Measurements from ENCODE around the gene IMP4. TPM values are rescaled to one million over a fixed set of nuclear protein-coding genes. Genes with fewer than 3 reads are reported as not detected.

Gene IMP4
- total and polyA plus RNA-seq, 2 of the 8 experiments (the other 6 are each of a cell fraction or from before 2014, with no cell fraction given): 96.8 to 194 TPM

- H4K91ac ChIP-seq (replicated peaks; ENCODE audit: insufficient read length, low read length): no peak overlapping the region
- FAIRE-seq (no peak), DNase-seq (ENCODE audit: low read depth in 1 of 2, low spot score in 2 of 2) (no peak)
- H2AK5ac ChIP-seq (ENCODE audit: low read depth, low read length): no peak overlapping the region
- H3K27me3 ChIP-seq (replicated peaks in 1 of 4; ENCODE audit: control insufficient read depth in 3 of 4, extremely low read depth in 1 of 4, insufficient read depth in 3 of 4, low read length in 3 of 4): no peaks in the 10 kb centered on the region
- no peak overlapping the region for H3K56ac ChIP-seq (replicated peaks; ENCODE audit: insufficient read length, low read depth, low read length)
- H2AFZ ChIP-seq (ENCODE audit: low read length): no peak overlapping the region
- no peaks in the 10 kb centered on the region for H3K9me3 ChIP-seq (ENCODE audit: insufficient read depth in 2 of 2, low read depth in 1 of 2, low read length in 1 of 2)
- H3K23me2 ChIP-seq (ENCODE audit: low read depth, low read length): no peaks in the 10 kb centered on the region
- H2BK120ac ChIP-seq (replicated peaks; ENCODE audit: low read depth, low read length): no peak overlapping the region
- peaks cover 14 to 40% (median 37%) of the 10 kb centered on the region in 4 experiments for H3K36me3 ChIP-seq (ENCODE audit: control insufficient read depth in 2 of 4, insufficient read depth in 4 of 4, low read length in 3 of 4)
- no peak overlapping the region for H2BK15ac ChIP-seq (ENCODE audit: low read length)
- H2BK20ac ChIP-seq (ENCODE audit: low read length): no peak overlapping the region
- H3K4me1 ChIP-seq (replicated peaks in 1 of 4; ENCODE audit: control insufficient read depth in 3 of 4, insufficient read depth in 4 of 4, low read length in 3 of 4): no peaks in the 10 kb centered on the region
- no peak overlapping the region for H3K23ac ChIP-seq (ENCODE audit: insufficient read length)
- peaks cover 1 to 16% of the 10 kb centered on the region in 2 experiments for H4K20me1 ChIP-seq (replicated peaks in 1 of 2; ENCODE audit: control insufficient read depth in 1 of 2, insufficient read depth in 2 of 2, low read length in 2 of 2)
- no peak overlapping the region for H3K4me3 ChIP-seq (ENCODE audit: extremely low read depth in 1 of 4, insufficient read depth in 2 of 4, low read depth in 3 of 4, low read length in 4 of 4)
- ChIA-PET POLR2A (ENCODE audit: partially characterized antibody) (no interaction called here), CTCF (ENCODE audit: partially characterized antibody) (interaction anchor here (1.0 to 1.5 kb wide), 3 partner anchors 16 to 166 kb away, joined by 3 read pairs; partner anchors contain the start of gene SMPD4)
- H2BK12ac ChIP-seq (ENCODE audit: low read depth, low read length): no peak overlapping the region
- no peak overlapping the region for H3K27ac ChIP-seq (ENCODE audit: low read depth, low read length)
- H3K79me1 ChIP-seq (ENCODE audit: low read depth, low read length): peaks cover 9% of the 10 kb centered on the region
- WGBS, 2 experiments (ENCODE audit: extremely low coverage in 1 of 2, insufficient coverage in 1 of 2, insufficient read length in 1 of 2, insufficient replicate concordance in 2 of 2, low coverage in 1 of 2, low lambda C conversion rate in 2 of 2, missing lambda C conversion rate in 1 of 2): 90% methylated on average over 4 of the region's 4 CpGs; no CpG with 5 or more reads in 1 of the 2 experiments
- no peak overlapping the region for H3K4me2 ChIP-seq (ENCODE audit: insufficient read depth in 1 of 2, low read depth in 2 of 2, low read length in 2 of 2)
- H3K18ac ChIP-seq (ENCODE audit: extremely low read depth, low read length): no peak overlapping the region
- H2BK5ac ChIP-seq (ENCODE audit: low read depth, low read length): no peak overlapping the region
- H3K9ac ChIP-seq (replicated peaks in 1 of 4; ENCODE audit: extremely low read depth in 1 of 4, low read depth in 3 of 4, low read length in 3 of 4): no peak overlapping the region
- H4K5ac ChIP-seq (ENCODE audit: insufficient read length, low read depth, low read length): no peak overlapping the region
- no peak overlapping the region for H3K14ac ChIP-seq (ENCODE audit: insufficient read length)
- H4K8ac ChIP-seq (ENCODE audit: extremely low read depth, insufficient read depth, low read length): no peak overlapping the region
- H3K79me2 ChIP-seq (ENCODE audit: control insufficient read depth in 1 of 2, insufficient read depth in 2 of 2, low read length in 2 of 2): peaks cover 0 to 13% of the 10 kb centered on the region in 2 experiments; a peak in 2 of 4 replicates
- no peak for TF ChIP-seq RXRA (IDR thresholded peaks at IDR 0.05; ENCODE audit: insufficient read depth, low read depth, low read length)
- no peak for TF ChIP-seq POU5F1 (IDR thresholded peaks at IDR 0.05; ENCODE audit: low read depth, low read length)
- no peak for TF ChIP-seq TEAD4 (IDR thresholded peaks at IDR 0.05; ENCODE audit: low read depth, low read length)
- TF ChIP-seq RBBP5 (IDR thresholded peaks at IDR 0.05; ENCODE audit: borderline replicate concordance, low read depth, low read length): no peak
- no peak for TF ChIP-seq EGR1 (IDR thresholded peaks at IDR 0.05; ENCODE audit: borderline replicate concordance, low read depth, low read length)
- no peak for TF ChIP-seq SIN3A (conservative IDR thresholded peaks at IDR 0.05 in 1 of 2, IDR thresholded peaks at IDR 0.05 in 1 of 2; ENCODE audit: low read depth in 1 of 2, low read length in 2 of 2)
- TF ChIP-seq CTBP2 (IDR thresholded peaks at IDR 0.05; ENCODE audit: borderline replicate concordance, insufficient read depth, insufficient read length, low read length): no peak
- no peak for TF ChIP-seq ASH2L (IDR thresholded peaks at IDR 0.05; ENCODE audit: low read length)
- no peak for TF ChIP-seq SRF (IDR thresholded peaks at IDR 0.05; ENCODE audit: low read depth, low read length)
- no peak for TF ChIP-seq POLR2A (IDR thresholded peaks at IDR 0.05; ENCODE audit: control extremely low read depth in 1 of 2, low read depth in 2 of 2, low read length in 2 of 2)
- no peak for TF ChIP-seq TAF7 (optimal IDR thresholded peaks at IDR 0.05; ENCODE audit: borderline replicate concordance, low read depth, low read length)
- no peak overlapping the region for H3K4ac ChIP-seq (replicated peaks; ENCODE audit: insufficient read length, low read depth, low read length)
These were observed 4.0 kb downstream of the IMP4 start for GRCh38 chr2:130346741-130347066.

Measured in H1 (cell line).